Skeletal muscle tissue (tissue), 4 donors: ENCODE results near the gene USP17L13. TPM values are rescaled to one million over a fixed set of nuclear protein-coding genes. Genes with fewer than 3 reads are reported as not detected.
"Not testable (repeated sequence)": the region's sequence is repeated elsewhere in the genome, so short reads cannot be mapped to it uniquely, and the experiment has no call there.

Experiments used
- H3K27ac ChIP-seq: one replicate; pipeline ENCODE4 v1.7.0; 2013; ENCODE audit warnings: mild to moderate bottlenecking, low read depth, low read length, inconsistent platforms
- H3K27me3 ChIP-seq, 3 donors: one replicate each; pipeline ENCODE4 v1.7.0; 2013; ENCODE audit warnings: low read length in 3 of 3; ENCODE audit not compliant: control insufficient read depth in 3 of 3, insufficient read depth in 3 of 3
- H3K36me3 ChIP-seq, 3 donors: one replicate each; pipeline ENCODE4 v1.7.0; 2013; ENCODE audit warnings: low read length in 3 of 3; ENCODE audit not compliant: control insufficient read depth in 3 of 3, insufficient read depth in 3 of 3
- H3K4me1 ChIP-seq, 3 donors: one replicate each; pipeline ENCODE4 v1.7.0; 2013; ENCODE audit warnings: low read length in 3 of 3, mild to moderate bottlenecking in 3 of 3; ENCODE audit not compliant: control insufficient read depth in 3 of 3, insufficient read depth in 3 of 3
- H3K4me3 ChIP-seq, 3 donors: one replicate each; pipeline ENCODE4 v1.7.0; 2013; ENCODE audit warnings: low read length in 3 of 3
- H3K9ac ChIP-seq, 3 donors: one replicate each; pipeline ENCODE4 v1.7.0; 2013; ENCODE audit warnings: low read length in 3 of 3, mild to moderate bottlenecking in 3 of 3, moderate library complexity in 2 of 3, low read depth in 1 of 3
- H3K9me3 ChIP-seq, 3 donors: one replicate each; pipeline ENCODE4 v1.7.0; 2013; ENCODE audit warnings: low read length in 3 of 3; ENCODE audit not compliant: control insufficient read depth in 3 of 3
- total RNA-seq: library from RNA; depleted of rRNA; stranded (reverse); fragments of >200 nt; gene quantifications from one replicate; pipeline ENCODE4 v1.2.3, GENCODE V29; 2014
- donor health status: Osteomylitis.

USP17L13 gene
- total RNA-seq, 1 donor from 2014 or later: not detected

DNA sequence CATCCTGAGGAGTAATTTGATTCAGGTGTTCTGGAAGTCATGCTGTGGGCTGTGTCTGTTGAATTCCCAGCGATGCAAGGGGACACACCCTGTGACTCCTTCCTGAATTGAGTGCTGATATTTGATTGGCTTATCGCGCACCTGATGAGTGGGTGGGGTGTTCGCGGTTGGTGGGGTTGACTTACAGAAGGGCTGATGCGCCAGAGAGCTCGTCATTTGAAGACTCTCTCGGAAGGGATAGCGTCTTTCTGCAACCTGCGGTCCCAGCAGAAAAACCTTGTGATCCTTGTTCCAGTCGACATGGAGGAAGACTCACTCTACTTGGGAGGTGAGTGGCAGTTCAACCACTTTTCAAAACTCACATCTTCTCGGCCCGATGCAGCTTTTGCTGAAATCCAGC, 28.4 kb downstream of the USP17L13 start, which contains the start of gene USP17L19:
Gene USP17L19, plus strand, starts transcription at position 301 of the 400 bp plus-strand sequence. Its CDS starts 0 bp downstream, at position 301.
- not testable (repeated sequence) for H3K36me3 ChIP-seq, H3K9ac ChIP-seq, H3K9me3 ChIP-seq, H3K27ac ChIP-seq, H3K4me1 ChIP-seq, H3K27me3 ChIP-seq, H3K4me3 ChIP-seq

- H3K9ac ChIP-seq, H3K4me3 ChIP-seq, H3K9me3 ChIP-seq, H3K36me3 ChIP-seq, H3K27ac ChIP-seq, H3K4me1 ChIP-seq, H3K27me3 ChIP-seq: not testable (repeated sequence)
These were observed 33.1 kb downstream of the USP17L13 start, which contains the start of gene USP17L20 for GRCh38 chr4:9257824-9258223. USP17L20 (plus strand) TSS chr4:9258124; CDS start chr4:9258124, 0 bp downstream.

- not testable (repeated sequence) for H3K9me3 ChIP-seq, H3K4me1 ChIP-seq, H3K27ac ChIP-seq, H3K27me3 ChIP-seq, H3K4me3 ChIP-seq, H3K9ac ChIP-seq, H3K36me3 ChIP-seq
These were observed 37.9 kb downstream of the USP17L13 start, which contains the start of gene USP17L21 for GRCh38 chr4:9262572-9262971. USP17L21 (plus strand) TSS chr4:9262872; CDS start chr4:9262872, 0 bp downstream.

DNA sequence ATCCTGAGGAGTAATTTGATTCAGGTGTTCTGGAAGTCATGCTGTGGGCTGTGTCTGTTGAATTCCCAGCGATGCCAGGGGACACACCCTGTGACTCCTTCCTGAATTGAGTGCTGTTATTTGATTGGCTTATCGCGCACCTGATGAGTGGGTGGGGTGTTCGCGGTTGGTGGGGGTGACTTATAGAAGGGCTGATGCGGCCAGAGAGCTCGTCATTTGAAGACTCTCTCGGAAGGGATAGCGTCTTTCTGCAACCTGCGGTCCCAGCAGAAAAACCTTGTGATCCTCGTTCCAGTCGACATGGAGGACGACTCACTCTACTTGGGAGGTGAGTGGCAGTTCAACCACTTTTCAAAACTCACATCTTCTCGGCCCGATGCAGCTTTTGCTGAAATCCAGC, 42.6 kb downstream of the USP17L13 start, which contains the start of gene USP17L22:
Gene USP17L22, plus strand, starts transcription at position 301 of the 400 bp plus-strand sequence. Its CDS starts 0 bp downstream, at position 301.
- H3K9me3 ChIP-seq, H3K4me3 ChIP-seq, H3K27ac ChIP-seq, H3K27me3 ChIP-seq, H3K36me3 ChIP-seq, H3K9ac ChIP-seq, H3K4me1 ChIP-seq: not testable (repeated sequence)

GRCh38 chr4:9271719-9272118, 47.0 kb downstream of the USP17L13 start:
- H3K9me3 ChIP-seq, H3K9ac ChIP-seq, H3K36me3 ChIP-seq, H3K27me3 ChIP-seq, H3K4me3 ChIP-seq, H3K27ac ChIP-seq, H3K4me1 ChIP-seq: not testable (repeated sequence)

Other genes with a start within 250 kb of the USP17L13 start
- not detected for gene FAM90A26, start 54.5 kb upstream of the USP17L13 start, total RNA-seq
- gene USP17L10, start 14.2 kb upstream of the USP17L13 start, total RNA-seq: not detected
- not detected for gene USP17L11, start 9.5 kb upstream of the USP17L13 start, total RNA-seq
- not detected for gene USP17L12, start 4.7 kb upstream of the USP17L13 start, total RNA-seq
- gene USP17L15, start 9.5 kb downstream of the USP17L13 start, total RNA-seq: not detected
- not detected for gene USP17L17, start 19.0 kb downstream of the USP17L13 start, total RNA-seq
- not detected for gene USP17L18, start 23.7 kb downstream of the USP17L13 start, total RNA-seq
- not detected for gene USP17L19, start 28.5 kb downstream of the USP17L13 start, total RNA-seq
- gene USP17L20, start 33.2 kb downstream of the USP17L13 start, total RNA-seq: not detected
- gene USP17L21, start 38.0 kb downstream of the USP17L13 start, total RNA-seq: not detected
- not detected for gene USP17L22, start 42.7 kb downstream of the USP17L13 start, total RNA-seq
- gene USP17L24, start 100.3 kb downstream of the USP17L13 start, total RNA-seq: not detected
- gene USP17L25, start 105.0 kb downstream of the USP17L13 start, total RNA-seq: not detected
- not detected for gene USP17L26, start 109.8 kb downstream of the USP17L13 start, total RNA-seq
- gene USP17L5, start 114.5 kb downstream of the USP17L13 start, total RNA-seq: not detected
- not detected for gene USP17L27, start 119.3 kb downstream of the USP17L13 start, total RNA-seq
- not detected for gene USP17L28, start 124.0 kb downstream of the USP17L13 start, total RNA-seq
- gene USP17L29, start 128.7 kb downstream of the USP17L13 start, total RNA-seq: not detected
- gene USP17L30, start 138.2 kb downstream of the USP17L13 start, total RNA-seq: not detected
- not detected for gene DEFB131A, start 219.5 kb downstream of the USP17L13 start, total RNA-seq